OCI-LY3 (cell line): ENCODE measurements around the gene SOAT1.

Experiments used
- H2AFZ ChIP-seq: fragments of 200-600, 300-600 bp; shearing (Covaris generic); 2 replicates; pipeline ENCODE4 v1.6.0; 2014; ENCODE audit warnings: antibody characterized with exemption, low read depth, low read length
- H3K27ac ChIP-seq: fragments of 200-600, 300-600 bp; sonication (generic); 2 replicates; pipeline ENCODE4 v1.5.1; 2014; ENCODE audit warnings: mild to moderate bottlenecking, low read length, moderate library complexity, mixed read lengths
- H3K27me3 ChIP-seq: fragments of 200-600, 300-600 bp; sonication (generic); 2 replicates; pipeline ENCODE4 v1.6.1; 2014; ENCODE audit warnings: low read depth, low read length, mixed read lengths
- H3K36me3 ChIP-seq: fragments of 200-600, 300-600 bp; sonication (generic); replicated peaks from 2 replicates; pipeline ENCODE3; 2014; ENCODE audit warnings: low read depth, low read length, mixed read lengths
- H3K4me1 ChIP-seq: fragments of 300-600, 200-600 bp; sonication (generic); 2 replicates; pipeline ENCODE4 v1.6.1; 2014; ENCODE audit warnings: low read length, mixed read lengths
- H3K4me2 ChIP-seq: fragments of 200-600, 300-600 bp; sonication (generic); 2 replicates; pipeline ENCODE4 v1.6.1; 2014; ENCODE audit warnings: low read length, mixed read lengths
- H3K4me3 ChIP-seq: fragments of 300-600, 200-600 bp; sonication (generic); 2 replicates; pipeline ENCODE4 v1.5.1; 2014; ENCODE audit warnings: antibody characterized with exemption, mild to moderate bottlenecking, low read length, moderate library complexity
- H3K79me2 ChIP-seq: fragments of 300-600, 200-600 bp; shearing (Covaris generic); 2 replicates; pipeline ENCODE4 v1.6.1; 2014; ENCODE audit warnings: mild to moderate bottlenecking, low read length, mixed read lengths
- H3K9ac ChIP-seq: fragments of 300-600, 200-600 bp; shearing (Covaris generic); 2 replicates; pipeline ENCODE4 v1.6.0; 2014; ENCODE audit warnings: mild to moderate bottlenecking, low read length, moderate library complexity
- H3K9me3 ChIP-seq: fragments of 200-600, 300-600 bp; shearing (Covaris generic); 2 replicates; pipeline ENCODE4 v1.6.1; 2014; ENCODE audit warnings: low read length, mixed read lengths; ENCODE audit not compliant: insufficient read depth
- H4K20me1 ChIP-seq: fragments of 200-600, 300-600 bp; sonication (generic); 2 replicates; pipeline ENCODE4 v1.6.1; 2016; ENCODE audit warnings: low read length, mixed read lengths; ENCODE audit not compliant: insufficient read depth
- CTCF ChIP-seq: fragments of 200-600, 300-600 bp; sonication (generic); IDR thresholded peaks from 2 replicates; pipeline ENCODE4 v1.5.1; 2014; ENCODE audit warnings: antibody characterized with exemption, low read length, low read depth
- EZH2phosphoT487 ChIP-seq: fragments of 200-600 bp; shearing (Covaris generic); IDR thresholded peaks from 2 replicates; pipeline ENCODE4 v1.6.1; 2018; ENCODE audit warnings: antibody characterized with exemption, mixed run types, low read depth

Gene SOAT1

GRCh38 chr1:179252606-179253005 is 41.0 kb upstream of the SOAT1 start:
- no peak overlapping the region for H3K9ac ChIP-seq
- H3K9me3 ChIP-seq, result no peaks in the 10 kb centered on the region
- H3K4me2 ChIP-seq, result no peak overlapping the region
- H3K27me3 ChIP-seq, result no peaks in the 10 kb centered on the region
- H3K79me2 ChIP-seq, result no peaks in the 10 kb centered on the region
- no peak overlapping the region for H3K27ac ChIP-seq
- TF ChIP-seq EZH2phosphoT487 (no peak), CTCF (no peak)
- H4K20me1 ChIP-seq, result no peaks in the 10 kb centered on the region
- no peak overlapping the region for H3K4me3 ChIP-seq
- no peak overlapping the region for H2AFZ ChIP-seq
- H3K4me1 ChIP-seq, result no peaks in the 10 kb centered on the region
- H3K36me3 ChIP-seq, result no peaks in the 10 kb centered on the region

- Histone ChIP-seq H3K4me1 (no peaks in the 10 kb centered on the region), H4K20me1 (no peaks in the 10 kb centered on the region), H3K36me3 (no peaks in the 10 kb centered on the region), H3K9me3 (no peaks in the 10 kb centered on the region), H2AFZ (no peak overlapping the region), H3K4me2 (no peak overlapping the region), H3K79me2 (no peaks in the 10 kb centered on the region), H3K27me3 (no peaks in the 10 kb centered on the region), H3K4me3 (no peak overlapping the region), H3K9ac (no peak overlapping the region), H3K27ac (no peak overlapping the region)
- TF ChIP-seq CTCF, result no peak
- TF ChIP-seq EZH2phosphoT487, result no peak
Measured at GRCh38 chr1:179253286-179253972, 40.2 kb upstream of the SOAT1 start.

- H3K27me3 ChIP-seq, result no peaks in the 10 kb centered on the region
- H3K4me1 ChIP-seq, result peaks cover 7% of the 10 kb centered on the region
- H2AFZ ChIP-seq, result no peak overlapping the region
- no peaks in the 10 kb centered on the region for H4K20me1 ChIP-seq
- no peak overlapping the region for H3K27ac ChIP-seq
- H3K4me3 ChIP-seq, result no peak overlapping the region
- H3K79me2 ChIP-seq, result no peaks in the 10 kb centered on the region
- TF ChIP-seq CTCF (no peak), EZH2phosphoT487 (no peak)
- H3K9ac ChIP-seq, result no peak overlapping the region
- H3K9me3 ChIP-seq, result no peaks in the 10 kb centered on the region
- H3K4me2 ChIP-seq, result no peak overlapping the region
- no peaks in the 10 kb centered on the region for H3K36me3 ChIP-seq
Measured at GRCh38 chr1:179262183-179262582, 31.4 kb upstream of the SOAT1 start.

- no peak overlapping the region for H3K27ac ChIP-seq
- no peak for TF ChIP-seq EZH2phosphoT487
- TF ChIP-seq CTCF, result no peak
- no peaks in the 10 kb centered on the region for H3K9me3 ChIP-seq
- 0 out of 2 replicates have a peak overlapping the region, but pooled peaks have one; percentile 18 for H3K4me2 ChIP-seq
- H3K9ac ChIP-seq, result no peak overlapping the region
- H3K4me1 ChIP-seq, result peaks cover 7% of the 10 kb centered on the region
- no peaks in the 10 kb centered on the region for H3K36me3 ChIP-seq
- H2AFZ ChIP-seq, result no peak overlapping the region
- H3K27me3 ChIP-seq, result no peaks in the 10 kb centered on the region
- H3K79me2 ChIP-seq, result no peaks in the 10 kb centered on the region
- no peak overlapping the region for H3K4me3 ChIP-seq
- H4K20me1 ChIP-seq, result no peaks in the 10 kb centered on the region
Measured at GRCh38 chr1:179263121-179263520, 30.5 kb upstream of the SOAT1 start.
